Esophagus squamous epithelium (tissue), 5 donors: ENCODE measurements around the gene ANKRD9. TPM values are rescaled to one million over a fixed set of nuclear protein-coding genes. Genes with fewer than 3 reads are reported as not detected.

Experiments used
- DNase-seq: peaks from one replicate; lab custom pipeline; 2025; lab: John Stamatoyannopoulos, UW
- H3K27ac ChIP-seq, 4 donors: fragments of 200-600 bp; sonication (generic); one replicate each; pipeline ENCODE4 v1.5.1; 2016 to 2019; ENCODE audit warnings: mild to moderate bottlenecking in 1 of 4
- H3K27me3 ChIP-seq, 4 donors: fragments of 200-600 bp; sonication (generic); 1 replicate in 3 of 4; 2 replicates in 1 of 4; pipeline versions ENCODE4 v1.5.1 to v1.6.0; 2017 to 2021; ENCODE audit warnings: antibody characterized with exemption in 1 of 4
- H3K36me3 ChIP-seq, 3 donors: fragments of 200-600 bp; sonication (generic); one replicate each; pipeline ENCODE4 v1.5.1; 2016 to 2019
- H3K4me1 ChIP-seq, 3 donors: fragments of 200-600 bp; sonication (generic); one replicate each; pipeline ENCODE4 v1.5.1; 2017 to 2019
- H3K4me3 ChIP-seq, 4 donors: fragments of 200-600 bp; sonication (generic); 1 replicate in 3 of 4; 2 replicates in 1 of 4; pipeline ENCODE4 v1.5.1; 2016 to 2019; ENCODE audit warnings: mild to moderate bottlenecking in 2 of 4, moderate library complexity in 1 of 4
- H3K9me3 ChIP-seq, 3 donors: fragments of 200-600 bp; sonication (generic); one replicate each; pipeline ENCODE4 v1.5.1; 2016 to 2019
- CTCF ChIP-seq, 6 experiments: fragments of 450-650 bp in 4 of 6; fragments of 200-600 bp in 2 of 6; sonication (generic) in 2 of 6; IDR thresholded peaks; one replicate each; pipeline ENCODE4 v1.5.1; 2016 to 2019; ENCODE audit warnings: antibody characterized with exemption in 6 of 6, mild to moderate bottlenecking in 4 of 6, moderate library complexity in 4 of 6
- POLR2A ChIP-seq, 4 donors: fragments of 450-650 bp; IDR thresholded peaks; one replicate each; pipeline ENCODE4 v1.6.1; 2017; ENCODE audit warnings: antibody characterized with exemption in 4 of 4, mild to moderate bottlenecking in 4 of 4, moderate library complexity in 3 of 4
- WGBS, 2 donors: methylation state at CpG; one replicate each; pipeline ENCODE4 v1.1.5; 2018; 5-methylcytosine and 5-hydroxymethylcytosine counted together
- intact Hi-C: fragments of 100-400 bp; cut with DNase I; formaldehyde crosslinking; loops from one replicate; pipeline ENCODE4 v1.15.0; 2022
- total RNA-seq, 4 donors: library from RNA; depleted of rRNA; stranded (reverse); fragments of >200 nt; gene quantifications; one replicate each; pipeline ENCODE4 v1.1.0, GENCODE V29; 2016
- donor health status: DM: yes; HTN: yes; CAD: no.

The ANKRD9 gene
- total RNA-seq, 4 donors from 2014 or later, result 20.0 to 39.0 (median 30.2) TPM

- WGBS, 2 donors, result 81 to 99% methylated on average over 7 of the region's 11 CpGs
- Histone ChIP-seq H3K9me3 (no peaks in the 10 kb centered on the region), H3K27me3 (no peaks in the 10 kb centered on the region), H3K36me3 (no peaks in the 10 kb centered on the region), H3K27ac (no peak overlapping the region), H3K4me1 (peaks cover 0 to 13% (median 0%) of the 10 kb centered on the region in 3 donors), H3K4me3 (no peak overlapping the region)
- DNase-seq, result no peak
- TF ChIP-seq POLR2A (IDR thresholded peaks at IDR 0.05) (no peak), CTCF (IDR thresholded peaks at IDR 0.05) (no peak)
- intact Hi-C loops, result no loop called here
These were observed 23.7 kb downstream of the ANKRD9 start for GRCh38 chr14:102485693-102486512.

GRCh38 chr14:102484316-102484715, 25.3 kb downstream of the ANKRD9 start:
- H3K9me3 ChIP-seq, result no peaks in the 10 kb centered on the region
- 78 to 87% methylated on average over 5 of the region's 5 CpGs for WGBS, 2 donors
- intact Hi-C loops, result no loop called here
- H3K4me3 ChIP-seq, result no peak overlapping the region
- no peaks in the 10 kb centered on the region for H3K27me3 ChIP-seq
- TF ChIP-seq CTCF (IDR thresholded peaks at IDR 0.05), result no peak
- no peak for TF ChIP-seq POLR2A (IDR thresholded peaks at IDR 0.05)
- H3K27ac ChIP-seq, result no peak overlapping the region
- DNase-seq, result no peak
- H3K4me1 ChIP-seq, result peaks cover 0 to 18% (median 5%) of the 10 kb centered on the region in 3 donors
- H3K36me3 ChIP-seq, result no peaks in the 10 kb centered on the region

GRCh38 chr14:102481791-102482238, 27.8 kb downstream of the ANKRD9 start:
- peak overlapping the region in 2 of 4 donors; percentile 1 to 4 for H3K27ac ChIP-seq
- H3K36me3 ChIP-seq, result no peaks in the 10 kb centered on the region
- DNase-seq, result no peak
- TF ChIP-seq CTCF (IDR thresholded peaks at IDR 0.05), result no peak
- no peak for TF ChIP-seq POLR2A (IDR thresholded peaks at IDR 0.05)
- H3K27me3 ChIP-seq, result no peaks in the 10 kb centered on the region
- H3K4me3 ChIP-seq, result no peak overlapping the region
- no peaks in the 10 kb centered on the region for H3K9me3 ChIP-seq
- H3K4me1 ChIP-seq, result peaks cover 0 to 20% (median 5%) of the 10 kb centered on the region in 3 donors
- intact Hi-C loops, result no loop called here
- WGBS, 2 donors, result 72 to 77% methylated on average over 6 to 8 of the region's 8 CpGs

GRCh38 chr14:102481371-102481770, 28.2 kb downstream of the ANKRD9 start:
- H3K9me3 ChIP-seq, result no peaks in the 10 kb centered on the region
- 86 to 99% methylated on average over 3 to 4 of the region's 4 CpGs for WGBS, 2 donors

More at GRCh38 chr14:102481371-102481770, 28.2 kb downstream of the ANKRD9 start:
- Histone ChIP-seq H3K4me1 (peaks cover 0 to 20% (median 5%) of the 10 kb centered on the region in 3 donors), H3K36me3 (no peaks in the 10 kb centered on the region), H3K4me3 (no peak overlapping the region), H3K27ac (peak overlapping the region in 1 of 4 donors; percentile 1), H3K27me3 (no peaks in the 10 kb centered on the region)
- DNase-seq, result no peak
- intact Hi-C loops, result no loop called here
- TF ChIP-seq CTCF (IDR thresholded peaks at IDR 0.05) (no peak), POLR2A (IDR thresholded peaks at IDR 0.05) (no peak)
